NCI-H128 (cell line): ENCODE results near the gene MMAB.
"Not testable (repeated sequence)": the region's sequence is repeated elsewhere in the genome, so short reads cannot be mapped to it uniquely, and the experiment has no call there.

ENCODE experiments used
- DNase-seq: peaks from one replicate; lab custom pipeline; 2025; ENCODE audit not compliant: unreplicated experiment; lab: John Stamatoyannopoulos, UW

Gene MMAB

GRCh38 chr12:109604132-109604585, 30.9 kb upstream of the MMAB start:
- DNase-seq = no peak

- DNase-seq = not testable (repeated sequence)
Measured at GRCh38 chr12:109602132-109602531, 28.8 kb upstream of the MMAB start.

GRCh38 chr12:109601557-109601956, 28.3 kb upstream of the MMAB start:
- DNase-seq = no peak

- DNase-seq = no peak
Measured at GRCh38 chr12:109600995-109601394, 27.7 kb upstream of the MMAB start.

- no peak for DNase-seq
Measured at GRCh38 chr12:109600481-109600880, 27.2 kb upstream of the MMAB start.

- DNase-seq = no peak
Measured at GRCh38 chr12:109599087-109599486, 25.8 kb upstream of the MMAB start.

GRCh38 chr12:109598428-109598854, 25.1 kb upstream of the MMAB start:
- no peak for DNase-seq

- DNase-seq = peak; percentile 71
Measured at GRCh38 chr12:109597795-109598427, 24.6 kb upstream of the MMAB start.

GRCh38 chr12:109597414-109597794, 24.1 kb upstream of the MMAB start:
- no peak for DNase-seq

GRCh38 chr12:109596418-109597244, 23.3 kb upstream of the MMAB start:
- DNase-seq = no peak

GRCh38 chr12:109595321-109595902, 22.1 kb upstream of the MMAB start:
- no peak for DNase-seq

GRCh38 chr12:109594556-109595317, 21.4 kb upstream of the MMAB start:
- DNase-seq = no peak

- DNase-seq = peak; percentile 24
Measured at GRCh38 chr12:109592905-109593272, 19.6 kb upstream of the MMAB start.

- DNase-seq = no peak
Measured at GRCh38 chr12:109592195-109592904, 19.0 kb upstream of the MMAB start.

- no peak for DNase-seq
Measured at GRCh38 chr12:109591041-109591440, 17.7 kb upstream of the MMAB start.

- DNase-seq = no peak
Measured at GRCh38 chr12:109590566-109590965, 17.3 kb upstream of the MMAB start.

GRCh38 chr12:109589691-109590245, 16.5 kb upstream of the MMAB start:
- DNase-seq = no peak

- no peak for DNase-seq
Measured at GRCh38 chr12:109589240-109589590, 15.9 kb upstream of the MMAB start.

- no peak for DNase-seq
Measured at GRCh38 chr12:109588461-109589239, 15.3 kb upstream of the MMAB start.

GRCh38 chr12:109587921-109588320, 14.6 kb upstream of the MMAB start:
- DNase-seq = no peak
